Small intestine (tissue), 7 donors: ENCODE measurements around the gene PKMYT1. TPM values are rescaled to one million over a fixed set of nuclear protein-coding genes. Genes with fewer than 3 reads are reported as not detected.

Source experiments
- DNase-seq, 2 donors: peaks; one replicate each; pipeline versions ENCODE4 v3.0.0 to v3.0.0-alpha.2; 2013
- FAIRE-seq: peaks from 2 replicates; lab custom pipeline; 2012; peaks lifted over from hg19 to GRCh38; lab: Jason Lieb, UNC
- H3K27ac ChIP-seq, 3 donors: one replicate each; pipeline ENCODE4 v1.5.1; 2013; ENCODE audit warnings: low read length in 2 of 3, mild to moderate bottlenecking in 2 of 3, control low read depth in 1 of 3, inconsistent platforms in 1 of 3, low read depth in 1 of 3, moderate library complexity in 1 of 3
- H3K27me3 ChIP-seq, 3 donors: one replicate each; pipeline ENCODE4 v1.6.1; 2013; ENCODE audit warnings: low read length in 3 of 3, inconsistent platforms in 1 of 3; ENCODE audit not compliant: control insufficient read depth in 3 of 3, insufficient read depth in 3 of 3
- H3K36me3 ChIP-seq, 3 donors: one replicate each; pipeline ENCODE4 v1.6.1; 2013; ENCODE audit warnings: low read length in 3 of 3, inconsistent platforms in 1 of 3, low read depth in 1 of 3, mild to moderate bottlenecking in 1 of 3, moderate library complexity in 1 of 3; ENCODE audit not compliant: control insufficient read depth in 3 of 3, insufficient read depth in 2 of 3
- H3K4me1 ChIP-seq, 3 donors: one replicate each; pipeline ENCODE4 v1.6.1; 2013; ENCODE audit warnings: low read length in 2 of 3, inconsistent platforms in 1 of 3, low read depth in 1 of 3, mild to moderate bottlenecking in 1 of 3, moderate library complexity in 1 of 3; ENCODE audit not compliant: control insufficient read depth in 3 of 3, insufficient read depth in 2 of 3
- H3K4me3 ChIP-seq, 3 donors: one replicate each; pipeline ENCODE4 v1.5.1; 2013; ENCODE audit warnings: low read length in 3 of 3, control low read depth in 1 of 3, inconsistent platforms in 1 of 3, low read depth in 1 of 3, mild to moderate bottlenecking in 1 of 3, moderate library complexity in 1 of 3
- H3K9me3 ChIP-seq, 2 donors: one replicate each; pipeline ENCODE4 v1.6.1; 2013; ENCODE audit warnings: low read depth in 1 of 2, low read length in 1 of 2; ENCODE audit not compliant: control insufficient read depth in 2 of 2, insufficient read depth in 1 of 2
- WGBS, 3 donors: extraction: QIAGEN DNeasy Blood & Tissue Kit; methylation state at CpG; one replicate each; pipeline ENCODE4 v1.1.7; 2013; 5-methylcytosine and 5-hydroxymethylcytosine counted together
- polyA plus RNA-seq, 4 donors: library from polyadenylated mRNA; stranded (reverse) in 3 of 4; unstranded in 1 of 4; fragments of 200-250 nt in 3 of 4; fragments of 120-200 nt in 1 of 4; gene quantifications; one replicate each; pipeline versions ENCODE4 v1.2.1 to v1.2.3, GENCODE V29; 2013
- donor health status: healthy with polysubstance abuse.
- donor health status: control.
- donor health status: control.
- donor health status: Bipolar disorder and iron deficiency.
- donor health status: healthy.

Gene PKMYT1
- polyA plus RNA-seq, 4 donors, result 2.5 to 24.7 (median 7.0) TPM

DNA sequence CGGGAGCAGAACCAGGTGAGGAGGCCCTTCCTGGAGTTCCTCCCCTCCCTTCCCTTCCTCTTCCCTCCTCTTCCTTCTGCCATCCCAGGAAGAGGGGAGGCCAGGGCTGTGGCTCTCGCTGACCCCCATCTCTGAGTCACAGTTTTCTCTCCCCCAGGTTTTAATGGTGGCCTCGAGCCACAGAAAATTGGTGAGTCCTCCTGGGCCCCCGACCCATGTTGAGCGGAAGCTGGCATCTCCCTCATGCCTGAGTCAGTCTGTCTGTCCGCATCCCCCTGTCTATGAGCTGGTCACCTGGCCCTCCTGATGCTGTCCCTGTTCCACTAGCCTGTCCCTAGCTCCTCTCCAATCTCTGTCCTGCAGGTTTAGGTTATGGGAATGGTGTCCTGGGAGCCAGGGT, 19.7 kb upstream of the PKMYT1 start:
- H3K9me3 ChIP-seq, result no peaks in the 10 kb centered on the region
- no peak for DNase-seq
- H3K27me3 ChIP-seq, result no peaks in the 10 kb centered on the region
- no peak for FAIRE-seq
- H3K4me1 ChIP-seq, result no peaks in the 10 kb centered on the region
- peaks cover 0 to 43% (median 0%) of the 10 kb centered on the region in 3 donors for H3K36me3 ChIP-seq
- H3K4me3 ChIP-seq, result no peak overlapping the region
- WGBS, 3 donors, result 88 to 93% (median 92%) methylated on average over 6 of the region's 6 CpGs
- no peak overlapping the region for H3K27ac ChIP-seq

- Histone ChIP-seq H3K27me3 (no peaks in the 10 kb centered on the region), H3K9me3 (no peaks in the 10 kb centered on the region), H3K4me1 (no peaks in the 10 kb centered on the region), H3K4me3 (no peak overlapping the region), H3K27ac (no peak overlapping the region), H3K36me3 (peaks cover 0 to 47% (median 0%) of the 10 kb centered on the region in 3 donors)
- WGBS, 3 donors, result 77 to 93% (median 81%) methylated on average over 12 to 13 of the region's 13 CpGs
- FAIRE-seq (no peak), DNase-seq (no peak)
These were observed 16.1 kb upstream of the PKMYT1 start for GRCh38 chr16:2996298-2996697.

- 82 to 86% (median 84%) methylated on average over 12 to 14 of the region's 14 CpGs for WGBS, 3 donors
- H3K4me3 ChIP-seq, result no peak overlapping the region
- peaks cover 0 to 4% (median 0%) of the 10 kb centered on the region in 3 donors for H3K27me3 ChIP-seq
- no peaks in the 10 kb centered on the region for H3K4me1 ChIP-seq
- no peaks in the 10 kb centered on the region for H3K9me3 ChIP-seq
- peaks cover 0 to 15% (median 0%) of the 10 kb centered on the region in 3 donors for H3K36me3 ChIP-seq
- DNase-seq (no peak), FAIRE-seq (no peak)
- no peak overlapping the region for H3K27ac ChIP-seq
These were observed 12.3 kb upstream of the PKMYT1 start for GRCh38 chr16:2992383-2993081.

GRCh38 chr16:2991566-2992261, 11.5 kb upstream of the PKMYT1 start:
- H3K4me3 ChIP-seq, result no peak overlapping the region
- no peak for FAIRE-seq
- H3K36me3 ChIP-seq, result peaks cover 0 to 15% (median 0%) of the 10 kb centered on the region in 3 donors
- DNase-seq, result no peak
- peaks cover 0 to 4% (median 0%) of the 10 kb centered on the region in 3 donors for H3K27me3 ChIP-seq
- H3K9me3 ChIP-seq, result no peaks in the 10 kb centered on the region
- H3K4me1 ChIP-seq, result no peaks in the 10 kb centered on the region
- no peak overlapping the region for H3K27ac ChIP-seq
- 70 to 81% (median 72%) methylated on average over 11 to 12 of the region's 12 CpGs for WGBS, 3 donors

- Histone ChIP-seq H3K27me3 (peaks cover 0 to 4% (median 0%) of the 10 kb centered on the region in 3 donors), H3K36me3 (peaks cover 0 to 12% (median 0%) of the 10 kb centered on the region in 3 donors), H3K4me1 (no peaks in the 10 kb centered on the region), H3K27ac (no peak overlapping the region), H3K4me3 (no peak overlapping the region), H3K9me3 (no peaks in the 10 kb centered on the region)
- FAIRE-seq (no peak), DNase-seq (no peak)
- WGBS, 3 donors, result 44 to 66% (median 61%) methylated on average over 6 to 10 of the region's 10 CpGs
These were observed 10.6 kb upstream of the PKMYT1 start for GRCh38 chr16:2990891-2991290.

GRCh38 chr16:2988590-2989099, 8.4 kb upstream of the PKMYT1 start:
- H3K4me1 ChIP-seq, result no peaks in the 10 kb centered on the region
- DNase-seq (no peak), FAIRE-seq (no peak)
- peaks cover 0 to 11% (median 0%) of the 10 kb centered on the region in 3 donors for H3K36me3 ChIP-seq
- no peak overlapping the region for H3K27ac ChIP-seq
- H3K4me3 ChIP-seq, result no peak overlapping the region
- WGBS, 3 donors, result 70 to 77% (median 73%) methylated on average over 8 of the region's 8 CpGs
- no peaks in the 10 kb centered on the region for H3K9me3 ChIP-seq
- peaks cover 0 to 4% (median 0%) of the 10 kb centered on the region in 3 donors for H3K27me3 ChIP-seq

GRCh38 chr16:2987833-2988232, 7.6 kb upstream of the PKMYT1 start:
- Histone ChIP-seq H3K4me3 (no peak overlapping the region), H3K27me3 (peaks cover 0 to 4% (median 0%) of the 10 kb centered on the region in 3 donors), H3K4me1 (no peaks in the 10 kb centered on the region), H3K9me3 (no peaks in the 10 kb centered on the region), H3K36me3 (peaks cover 0 to 4% (median 0%) of the 10 kb centered on the region in 3 donors), H3K27ac (no peak overlapping the region)
- FAIRE-seq (no peak), DNase-seq (no peak)
- WGBS, 3 donors, result 69 to 73% (median 72%) methylated on average over 7 to 8 of the region's 8 CpGs

- H3K4me1 ChIP-seq, result no peaks in the 10 kb centered on the region
- DNase-seq, result no peak
- FAIRE-seq, result no peak
- peaks cover 0 to 4% (median 0%) of the 10 kb centered on the region in 3 donors for H3K27me3 ChIP-seq
- no peak overlapping the region for H3K4me3 ChIP-seq
- WGBS, 3 donors, result 81 to 90% (median 90%) methylated on average over 9 of the region's 9 CpGs
- H3K27ac ChIP-seq, result no peak overlapping the region
- H3K36me3 ChIP-seq, result no peaks in the 10 kb centered on the region
- H3K9me3 ChIP-seq, result no peaks in the 10 kb centered on the region
These were observed 7.0 kb upstream of the PKMYT1 start for GRCh38 chr16:2987286-2987685.
